Kasumi-1 (cell line): Measurements from ENCODE around the gene CCDC74A.
"Not testable (repeated sequence)": the region's sequence is repeated elsewhere in the genome, so short reads cannot be mapped to it uniquely, and the experiment has no call there.

Source experiments
- DNase-seq, 2 experiments: peaks; one replicate each; lab custom pipeline; 2025; lab: John Stamatoyannopoulos, UW

CCDC74A gene

DNA sequence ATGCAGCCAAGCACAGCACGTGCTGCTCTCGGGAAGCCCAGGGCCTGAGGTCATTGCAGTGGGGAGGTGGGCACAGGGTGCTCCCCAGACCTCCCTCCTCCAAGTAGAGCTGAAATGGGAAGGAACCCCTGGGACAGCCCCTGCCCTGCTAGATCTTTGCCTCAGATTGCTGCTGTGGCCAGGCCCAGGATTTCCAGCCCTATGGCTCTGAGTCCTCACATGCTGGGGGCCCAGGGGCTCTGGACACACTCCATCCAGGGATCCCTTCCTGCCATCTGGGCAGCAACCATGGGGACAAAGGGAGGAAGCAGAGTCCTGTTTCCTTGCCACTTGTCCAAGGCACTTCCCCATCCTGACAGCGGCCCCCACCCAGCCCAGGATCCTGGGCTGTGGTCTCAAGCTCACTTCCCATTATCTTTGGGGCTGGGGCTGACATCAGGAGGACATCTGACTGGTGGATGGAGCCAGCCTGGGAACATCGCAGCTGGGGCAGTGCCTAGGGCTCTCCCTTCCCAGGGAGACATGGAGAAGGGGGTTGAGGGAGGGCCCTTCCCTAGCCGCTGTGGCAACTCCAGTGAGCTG lies 2.3 kb downstream of the CCDC74A start:
- DNase-seq, result not testable (repeated sequence)

DNA sequence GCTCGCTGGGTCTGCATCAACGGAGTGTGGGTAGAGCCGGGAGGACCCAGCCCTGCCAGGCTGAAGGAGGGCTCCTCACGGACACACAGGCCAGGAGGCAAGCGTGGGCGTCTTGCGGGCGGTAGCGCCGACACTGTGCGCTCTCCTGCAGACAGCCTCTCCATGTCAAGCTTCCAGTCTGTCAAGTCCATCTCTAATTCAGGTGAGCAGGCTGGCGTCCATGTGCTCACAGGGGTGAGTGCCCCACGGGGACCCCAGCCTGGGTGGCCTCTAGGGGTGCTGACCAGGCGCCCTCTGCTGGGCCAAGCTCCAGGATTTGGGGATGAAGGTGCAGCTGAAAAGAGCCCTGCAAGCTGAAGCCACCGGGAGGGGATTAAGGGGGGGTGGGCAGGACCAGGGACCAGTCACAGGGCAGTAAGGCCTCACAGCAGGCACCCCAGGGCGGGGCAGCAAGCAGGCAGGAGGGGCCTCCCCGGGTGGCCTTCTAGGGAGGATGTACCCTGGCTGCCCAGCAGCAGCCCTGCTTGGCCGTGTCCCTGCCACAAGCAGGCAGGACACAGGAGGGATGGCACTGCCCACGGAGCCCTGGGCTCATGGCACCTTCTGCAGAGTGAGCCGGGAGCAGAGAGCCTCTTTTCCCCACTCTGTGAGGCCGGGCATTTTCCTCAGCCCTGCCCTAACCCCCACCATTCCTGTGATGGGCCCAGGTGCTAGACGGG lies 3.1 kb downstream of the CCDC74A start:
- DNase-seq, result not testable (repeated sequence)

DNA sequence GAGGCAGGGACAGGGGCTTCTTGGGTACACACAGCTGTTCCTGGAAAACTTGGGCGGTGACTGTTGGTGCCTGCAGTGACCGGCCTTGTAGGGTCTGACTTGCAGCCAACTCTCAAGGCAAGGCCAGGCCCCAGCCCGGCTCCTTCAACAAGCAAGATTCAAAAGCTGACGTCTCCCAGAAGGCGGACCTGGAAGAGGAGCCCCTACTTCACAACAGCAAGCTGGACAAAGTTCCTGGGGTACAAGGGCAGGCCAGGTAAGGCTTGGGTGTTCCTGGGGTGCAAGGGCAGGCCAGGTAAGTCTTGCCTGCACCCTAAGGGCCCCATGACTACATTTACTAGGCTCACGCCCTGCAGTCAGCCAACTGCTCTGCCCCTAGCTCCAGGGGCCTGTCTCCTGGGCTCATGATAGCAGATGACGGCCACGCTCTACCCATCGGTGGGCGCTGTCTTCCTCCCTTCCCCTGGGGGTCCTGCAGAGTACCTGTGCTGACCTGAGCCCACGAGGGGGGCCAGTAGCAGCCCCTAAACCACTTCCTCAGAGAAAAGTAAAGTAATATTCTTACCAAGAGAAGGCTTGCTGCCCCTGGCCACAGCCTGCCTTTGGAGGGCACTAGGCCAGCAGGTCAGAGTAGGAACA lies 4.0 kb downstream of the CCDC74A start:
- DNase-seq, result not testable (repeated sequence)

DNA sequence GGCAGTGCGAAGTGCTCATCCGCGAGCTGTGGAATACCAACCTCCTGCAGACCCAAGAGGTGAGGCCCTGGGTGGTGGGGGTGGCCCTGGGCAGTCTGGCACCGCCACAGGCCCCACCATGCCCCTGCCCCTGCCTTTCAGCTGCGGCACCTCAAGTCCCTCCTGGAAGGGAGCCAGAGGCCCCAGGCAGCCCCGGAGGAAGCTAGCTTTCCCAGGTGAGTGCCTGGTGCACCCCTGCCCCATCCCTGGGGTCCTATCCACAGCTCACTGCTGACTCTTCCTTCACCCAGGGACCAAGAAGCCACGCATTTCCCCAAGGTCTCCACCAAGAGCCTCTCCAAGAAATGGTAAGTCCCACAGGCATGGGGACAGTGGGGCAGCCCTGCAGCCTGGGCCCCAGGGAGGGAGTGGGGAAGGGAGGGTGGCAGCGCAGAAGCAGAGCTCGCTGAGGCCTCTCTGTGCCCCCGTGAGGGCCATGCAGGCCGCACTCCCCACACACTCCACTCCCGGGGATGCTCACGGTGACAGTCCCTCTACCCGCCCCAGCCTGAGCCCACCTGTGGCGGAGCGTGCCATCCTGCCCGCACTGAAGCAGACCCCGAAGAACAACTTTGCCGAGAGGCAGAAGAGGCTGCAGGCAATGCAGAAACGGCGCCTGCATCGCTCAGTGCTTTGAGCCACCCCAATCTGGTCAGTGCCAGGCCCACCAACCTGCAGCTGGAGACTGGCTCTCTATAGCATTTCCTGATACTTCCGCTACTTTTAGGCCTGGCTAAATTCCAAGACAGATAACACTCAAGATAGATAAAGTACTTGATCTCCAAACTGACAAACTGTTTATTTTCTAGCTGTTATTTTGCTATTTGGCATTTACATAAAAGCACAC lies 5.3 kb downstream of the CCDC74A start:
- not testable (repeated sequence) for DNase-seq

DNA sequence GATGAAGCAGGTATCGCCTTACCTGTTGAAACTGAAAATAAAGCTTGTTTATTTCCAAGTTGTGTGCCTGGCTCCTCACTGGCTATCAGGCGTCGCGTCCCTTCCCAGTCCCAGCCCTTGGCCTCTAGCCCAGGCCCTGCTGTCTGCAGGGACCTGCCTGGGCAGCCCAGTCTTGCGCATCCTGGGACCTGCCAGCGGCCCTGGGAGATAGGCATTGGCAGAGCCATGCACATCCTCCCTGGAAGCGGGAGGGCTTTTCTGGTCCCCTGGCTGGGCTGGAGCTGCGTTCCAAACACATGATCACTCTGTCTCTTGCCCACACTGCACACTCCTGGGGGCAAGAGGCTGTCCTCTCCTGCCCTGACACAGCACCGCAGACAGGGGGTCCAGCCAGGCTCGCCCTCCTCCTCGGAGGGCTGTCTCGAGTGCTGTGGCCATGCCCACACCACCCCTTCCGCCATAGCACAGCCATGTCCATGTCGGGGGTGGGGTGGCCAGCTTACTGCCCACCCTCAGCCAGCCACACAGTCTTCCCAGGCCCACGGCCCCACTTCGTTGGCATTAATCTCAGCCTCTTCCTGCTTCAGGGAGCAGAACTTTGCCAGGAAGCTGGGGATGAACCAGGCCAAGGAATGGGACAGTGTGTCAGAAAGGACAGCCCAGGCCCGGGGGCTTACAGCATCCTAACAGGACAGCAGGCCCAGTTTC lies 6.1 kb downstream of the CCDC74A start:
- not testable (repeated sequence) for DNase-seq

DNA sequence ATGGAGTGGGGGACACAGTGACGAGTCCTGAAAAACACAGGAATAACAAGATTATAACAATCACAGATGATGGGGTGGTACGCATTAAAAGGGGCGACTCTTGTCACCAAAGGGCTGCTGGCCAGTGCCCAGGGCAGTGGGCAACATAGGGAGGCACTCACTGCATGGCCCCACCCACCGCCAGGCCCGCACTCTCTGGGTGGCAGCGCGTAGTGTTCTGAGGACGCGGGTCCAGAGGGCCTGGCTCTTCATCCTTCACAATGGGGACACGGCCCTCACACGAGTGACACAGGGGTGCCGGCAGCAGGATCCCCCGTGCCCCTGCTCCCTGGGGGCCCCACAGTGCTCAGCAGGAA lies 6.6 kb downstream of the CCDC74A start:
- DNase-seq, result not testable (repeated sequence)

DNA sequence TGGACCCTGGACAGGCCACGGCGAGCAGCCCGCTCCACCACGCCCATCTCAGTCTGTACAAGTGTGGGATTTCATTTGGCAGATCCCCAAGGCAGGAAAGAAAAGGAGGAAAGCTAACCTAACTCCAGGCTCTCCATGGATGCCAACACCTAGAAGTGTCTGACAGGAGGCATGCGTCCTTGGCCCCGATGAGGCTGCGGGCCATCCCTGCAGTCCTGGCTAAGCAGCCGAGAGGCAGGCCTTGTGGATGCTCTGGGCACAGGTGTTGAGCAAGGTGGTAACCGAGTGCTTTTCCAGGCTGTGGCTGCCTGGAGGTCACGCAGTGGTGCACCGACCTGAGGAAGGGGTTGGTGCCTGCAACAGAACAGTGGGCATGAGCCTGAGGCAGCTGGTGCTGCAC lies 7.3 kb downstream of the CCDC74A start:
- DNase-seq, result not testable (repeated sequence)

DNA sequence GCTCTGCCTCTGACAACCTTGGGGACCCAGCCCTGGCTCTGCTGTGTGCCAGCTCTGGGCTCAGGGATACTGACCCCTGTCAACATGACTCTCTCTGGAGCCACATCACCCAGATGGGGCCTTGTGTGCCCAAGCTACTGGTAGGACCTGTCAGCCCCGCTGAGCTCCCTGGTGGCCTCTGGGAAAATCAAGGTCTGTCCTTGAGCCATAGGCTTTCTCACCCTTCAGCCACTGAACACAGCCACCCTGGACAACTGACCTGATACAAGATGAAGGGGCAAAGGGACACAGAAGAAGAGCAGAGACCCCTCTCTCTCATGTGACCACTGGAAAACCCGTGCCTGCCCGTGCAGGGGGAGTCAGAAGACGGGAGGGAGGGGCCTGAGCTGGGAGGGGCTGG lies 7.8 kb downstream of the CCDC74A start:
- DNase-seq, result no peak

DNA sequence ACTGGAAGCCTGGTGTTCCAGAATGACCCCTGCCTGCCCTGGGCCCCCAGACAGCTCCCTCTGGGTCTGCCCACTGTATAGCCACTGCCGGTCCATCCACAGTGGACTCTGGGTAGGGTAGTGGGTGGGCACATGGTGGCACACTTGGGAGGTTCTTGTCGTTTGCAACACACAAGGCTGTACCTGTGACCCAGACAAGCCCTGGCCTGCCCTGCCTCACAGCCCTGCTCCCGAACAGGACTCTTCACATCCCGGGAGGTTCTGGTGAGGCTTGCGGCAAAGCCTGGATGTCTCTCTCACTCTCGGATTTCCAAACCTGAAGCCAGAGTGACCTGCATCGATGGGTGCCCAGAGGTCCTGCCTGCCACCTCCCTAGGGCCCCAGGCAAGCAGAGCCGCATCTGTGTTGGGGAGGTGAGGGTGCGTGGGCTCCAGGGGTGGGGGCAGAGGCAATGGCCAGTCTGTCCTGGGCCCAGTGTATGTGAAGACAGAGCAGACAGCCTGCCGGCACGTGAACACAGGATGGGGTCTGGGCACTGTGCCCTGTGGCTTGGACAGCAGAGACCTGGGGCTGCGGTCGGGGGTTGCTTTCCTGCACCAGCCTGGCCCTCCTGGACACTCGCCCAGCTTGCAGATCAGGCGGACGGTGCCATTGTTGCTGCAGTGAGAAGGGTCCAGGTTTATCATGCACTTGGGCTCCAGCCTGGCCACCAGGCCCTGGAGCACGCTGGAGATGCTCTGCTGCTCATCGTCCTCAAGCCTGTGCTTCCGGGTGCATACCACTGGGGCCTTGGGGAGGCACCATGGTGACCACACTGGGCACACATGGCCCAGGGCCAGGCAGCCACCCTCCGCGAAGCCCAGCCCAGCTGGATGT lies 8.5 kb downstream of the CCDC74A start:
- not testable (repeated sequence) for DNase-seq

DNA sequence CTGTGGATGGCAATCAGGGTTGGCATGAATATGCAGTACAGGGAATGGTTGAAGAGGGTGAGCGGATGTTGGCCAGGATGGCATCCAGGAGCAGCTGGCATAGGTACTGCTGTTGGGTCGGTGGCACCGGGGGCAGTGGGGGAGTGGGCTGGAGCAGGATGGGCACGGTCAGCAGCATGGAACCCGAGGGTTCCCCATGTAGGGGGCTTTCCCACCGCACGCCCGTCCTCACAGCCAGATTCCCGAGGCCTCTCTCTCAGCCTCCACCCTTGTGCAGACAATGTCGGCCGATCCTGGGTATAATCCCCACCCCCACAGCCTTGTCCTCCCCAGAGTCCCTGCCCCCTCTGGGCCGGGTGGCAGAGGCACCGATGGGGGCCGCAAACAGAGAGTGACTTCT lies 9.2 kb downstream of the CCDC74A start:
- DNase-seq, result not testable (repeated sequence)

DNA sequence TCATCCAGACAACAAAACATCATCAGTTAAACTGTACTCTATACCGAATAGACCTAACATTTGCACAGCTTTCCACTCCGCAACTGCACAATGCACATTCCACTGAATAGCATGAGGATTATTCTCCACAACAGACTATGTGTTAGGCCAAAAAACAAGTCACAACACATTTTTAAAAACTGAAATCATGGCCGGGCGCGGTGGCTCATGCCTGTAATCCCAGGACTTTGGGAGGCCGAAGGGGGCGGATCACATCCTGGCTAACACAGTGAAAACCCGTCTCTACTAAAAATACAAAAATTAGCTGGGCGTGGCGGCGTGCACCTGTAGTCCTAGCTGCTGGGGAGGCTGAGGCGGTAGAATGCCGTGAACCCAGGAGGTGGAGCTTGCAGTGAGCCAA lies 11.2 kb downstream of the CCDC74A start:
- DNase-seq, result not testable (repeated sequence)

DNA sequence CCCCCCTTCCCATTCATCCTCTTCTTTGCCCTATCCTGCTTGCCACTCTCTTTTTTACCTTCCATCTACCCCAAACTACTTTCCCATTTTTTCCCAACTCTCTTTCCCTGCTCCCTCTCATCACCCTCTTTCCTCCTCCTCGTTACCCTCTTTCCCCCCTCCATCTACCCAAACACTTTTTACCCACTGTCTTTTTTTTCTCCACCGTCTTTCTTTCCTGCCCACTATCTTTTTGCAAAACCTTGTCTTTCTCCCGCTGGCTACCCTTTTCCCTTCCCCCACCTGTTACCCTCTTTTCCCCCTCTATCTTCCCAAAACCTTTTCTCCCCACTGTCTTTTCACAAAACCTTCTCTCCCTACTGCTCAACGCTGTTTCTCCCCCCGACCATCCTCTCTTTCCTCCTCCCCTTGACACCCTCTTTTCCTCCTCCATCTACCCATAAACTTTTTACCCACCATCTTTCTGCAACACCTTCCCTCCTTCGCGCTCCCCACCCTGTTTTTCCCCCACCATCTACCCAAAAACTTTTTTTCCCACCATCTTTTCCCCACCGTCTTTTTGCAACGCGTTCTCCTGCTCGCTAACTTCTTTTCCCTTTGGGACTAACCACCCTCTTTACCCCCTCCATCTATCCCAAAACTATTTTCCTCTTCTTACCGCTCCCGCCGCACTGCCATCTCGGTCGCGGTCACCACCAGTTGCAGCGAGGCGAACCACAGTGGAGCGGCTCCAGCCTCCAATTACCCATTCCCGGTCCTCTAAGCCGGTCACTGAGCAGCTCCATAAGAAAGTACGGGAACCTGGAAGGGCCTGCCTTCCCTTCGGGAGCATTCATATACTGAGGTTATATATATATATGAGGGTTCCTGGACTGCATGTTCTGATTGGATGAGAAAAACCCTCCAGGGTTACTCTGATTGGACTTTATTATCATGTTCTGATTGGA lies 15.0 kb downstream of the CCDC74A start:
- no peak for DNase-seq

DNA sequence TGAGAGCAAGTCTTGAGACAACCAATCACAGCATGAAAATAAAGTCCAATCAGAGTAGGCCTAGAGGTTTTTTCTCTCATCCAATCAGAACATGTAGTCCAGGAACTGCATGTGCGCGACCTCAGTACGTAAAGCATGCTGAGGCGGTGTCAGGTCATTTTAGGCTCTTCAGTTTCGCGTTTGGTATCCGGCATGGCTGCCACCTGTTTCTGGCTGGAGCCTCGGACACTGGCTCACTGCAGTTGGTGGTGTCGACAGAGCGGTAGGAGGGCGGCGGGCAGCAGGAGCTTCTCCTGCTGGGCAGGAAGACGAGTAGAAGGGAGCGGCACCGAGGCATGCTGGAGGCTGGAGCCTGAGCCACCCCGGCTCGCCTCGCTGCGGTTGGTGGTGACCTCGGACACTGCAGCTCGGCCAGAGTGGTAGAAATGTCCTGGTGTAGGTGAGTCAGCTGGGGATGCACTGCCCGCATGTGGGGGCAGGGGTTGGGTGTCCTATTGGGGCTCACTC lies 15.8 kb downstream of the CCDC74A start:
- DNase-seq, result no peak

DNA sequence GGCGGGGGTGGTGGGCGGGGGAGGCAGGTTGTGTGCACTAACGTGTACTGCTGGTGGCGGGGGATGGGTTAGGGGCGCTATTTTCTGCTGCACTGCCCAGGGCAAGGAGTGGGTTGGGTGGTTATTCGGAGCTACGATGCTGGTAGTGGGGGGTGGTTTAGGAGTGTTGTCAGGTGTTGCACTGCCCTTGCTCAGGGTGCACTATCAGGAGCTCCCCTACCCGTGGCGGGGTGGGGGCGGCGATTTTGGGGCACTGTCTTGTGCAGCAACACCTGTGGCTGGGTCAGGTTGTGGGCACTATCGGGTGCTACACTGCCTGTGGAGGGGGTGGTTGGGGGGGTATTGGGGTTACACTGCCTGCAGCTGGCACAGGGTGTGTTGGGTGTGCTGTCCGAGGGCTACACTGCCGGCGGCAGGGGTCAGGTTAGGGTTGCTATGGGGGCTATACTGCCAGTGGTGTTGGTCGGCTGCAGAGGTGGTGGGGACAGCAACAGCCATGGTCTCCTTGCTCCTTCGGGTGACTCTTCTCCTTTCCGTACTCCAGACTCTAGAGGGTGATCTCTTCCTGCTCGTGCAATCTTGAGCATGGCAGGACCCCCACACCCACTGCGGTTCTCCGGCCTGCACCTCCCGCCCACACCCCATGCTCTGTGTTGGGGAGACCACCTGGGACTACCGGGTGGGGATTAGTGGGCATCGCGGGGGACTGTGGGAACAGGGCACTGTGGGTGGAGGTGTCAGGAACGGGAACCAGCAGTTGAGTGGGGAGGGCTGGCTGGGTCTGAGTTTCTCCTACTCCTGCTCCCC lies 16.5 kb downstream of the CCDC74A start:
- not testable (repeated sequence) for DNase-seq

DNA sequence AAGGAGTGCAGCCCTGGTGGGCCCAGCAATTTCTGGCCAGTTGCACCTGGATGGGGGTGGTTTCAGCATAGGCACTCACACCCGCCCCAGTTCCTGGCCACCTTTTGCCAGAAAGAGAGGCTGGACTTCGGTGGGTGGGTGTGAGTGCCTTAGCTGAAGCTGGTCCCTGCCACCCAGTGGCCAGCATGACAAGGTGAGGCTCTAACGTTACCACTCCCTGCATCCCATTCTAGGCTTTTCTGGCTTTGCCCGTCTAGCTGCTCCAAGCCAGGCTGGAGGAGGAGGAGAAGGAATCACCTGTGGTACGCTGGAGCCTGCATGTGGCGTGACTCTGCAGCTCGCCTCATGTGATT lies 17.1 kb downstream of the CCDC74A start:
- DNase-seq, result not testable (repeated sequence)

DNA sequence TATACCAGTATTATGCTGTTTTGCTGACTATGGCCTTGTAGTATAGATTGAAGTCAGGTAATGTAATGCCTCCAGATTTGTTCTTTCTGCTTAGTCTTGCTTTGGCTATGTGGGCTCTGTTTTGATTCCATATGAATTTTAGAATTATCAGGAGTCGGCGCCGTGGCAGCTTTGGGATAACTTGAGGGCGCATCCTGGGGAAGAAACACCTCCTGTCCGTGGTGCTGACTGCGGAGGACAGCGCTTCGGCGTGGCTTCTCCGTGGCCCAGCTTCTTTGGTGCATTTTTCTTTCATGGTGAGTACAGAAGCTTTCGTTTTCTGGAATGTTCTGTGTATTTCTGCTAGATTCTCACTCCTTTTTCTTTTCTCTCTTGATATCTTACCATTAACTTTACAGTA lies 25.2 kb downstream of the CCDC74A start:
- no peak for DNase-seq

DNA sequence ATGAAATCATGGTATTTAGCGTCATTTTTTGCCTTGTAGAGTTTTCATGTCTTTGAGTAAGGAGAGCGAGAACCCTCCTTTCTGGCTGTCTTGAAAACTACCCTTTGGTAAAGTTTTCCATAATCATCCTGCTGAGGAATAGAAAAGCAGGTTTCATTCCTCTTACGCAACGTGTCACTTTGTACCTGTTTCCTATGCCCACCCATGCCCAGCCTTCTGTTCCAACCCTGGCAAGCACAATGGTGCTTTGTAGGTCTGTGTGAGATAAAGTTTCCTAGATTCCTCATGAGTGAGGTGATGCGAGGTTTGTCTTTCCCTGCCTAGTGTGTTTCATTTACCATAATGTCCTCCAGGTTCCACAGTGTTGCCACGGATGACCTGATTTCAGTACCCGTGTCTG lies 29.3 kb downstream of the CCDC74A start:
- no peak for DNase-seq

DNA sequence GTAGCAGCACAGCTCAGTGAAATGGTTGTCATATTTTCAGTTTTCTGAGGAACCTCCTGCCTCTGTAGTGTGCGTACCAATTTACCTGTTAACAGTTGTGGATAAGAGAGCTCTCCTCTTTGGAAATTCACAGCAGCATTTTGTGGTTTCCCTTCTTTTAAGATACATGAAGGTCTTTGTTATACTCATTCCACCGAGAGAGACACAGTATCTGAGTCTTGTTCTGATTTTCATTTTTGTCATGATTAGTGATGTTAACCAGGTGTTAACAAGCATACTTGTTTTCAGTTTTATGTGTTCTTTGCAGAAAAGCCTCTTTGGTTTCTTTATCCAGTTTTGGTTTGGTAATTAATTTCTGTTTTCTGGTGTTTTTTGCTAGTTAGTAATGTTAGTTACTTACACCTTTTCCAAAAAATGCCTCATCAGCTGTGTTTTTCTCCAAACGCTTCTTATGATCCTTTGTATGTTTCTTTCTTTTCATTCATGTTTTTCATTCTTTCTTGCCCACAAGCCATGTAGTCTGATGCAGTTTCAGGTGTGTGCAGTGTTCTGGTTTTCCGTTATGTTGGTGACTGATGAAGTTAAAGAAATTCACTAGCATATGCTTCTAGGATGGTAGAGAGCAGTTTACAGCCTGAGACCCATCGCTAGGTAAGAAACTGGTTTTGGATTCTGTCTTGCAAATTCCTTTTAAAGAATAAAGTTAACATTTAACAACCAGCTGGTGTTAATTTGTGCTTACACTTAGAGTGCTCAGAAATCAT lies 30.1 kb downstream of the CCDC74A start:
- no peak for DNase-seq
